ENCODE data around the gene ABCC10. TPM values are rescaled to one million over a fixed set of nuclear protein-coding genes. Genes with fewer than 3 reads are reported as not detected.

The ABCC10 gene
- total and polyA plus RNA-seq, 10 of the 15 experiments (the other 5 are each of a cell fraction or from before 2014, with no cell fraction given) = 0.80 to 18.2 (median 6.4) TPM

DNA sequence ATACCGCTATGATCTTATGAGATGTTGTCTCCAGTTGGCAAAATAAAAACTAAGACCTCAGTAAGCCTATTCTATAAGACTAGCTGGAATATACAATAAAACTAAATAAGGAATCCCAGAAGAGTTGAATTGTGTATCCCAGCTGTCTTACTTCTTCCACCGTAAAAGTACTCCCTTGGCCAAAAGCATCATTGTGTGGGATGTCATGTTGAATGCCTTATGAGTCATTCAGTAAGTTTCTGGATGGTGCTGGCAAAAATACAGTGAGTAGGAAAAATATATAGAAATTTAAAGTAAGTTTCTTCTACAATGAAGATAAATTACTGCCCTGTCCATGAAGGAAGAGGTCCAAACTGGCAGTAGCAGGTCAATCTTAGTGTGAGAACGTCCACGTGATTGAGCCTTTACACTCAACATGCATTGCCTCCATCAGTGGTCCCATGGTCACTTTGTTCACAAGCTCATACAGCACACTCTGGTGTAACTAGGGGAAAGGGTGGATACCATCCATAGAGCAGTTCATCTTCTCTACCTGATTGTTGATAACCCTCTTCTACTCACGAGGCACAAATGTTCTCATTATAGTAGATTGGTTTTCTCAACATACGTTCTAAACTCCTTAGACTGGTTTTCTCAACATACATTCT is 44.2 kb upstream of the ABCC10 start:
- H3K27me3 ChIP-seq (replicated peaks in 1 of 2; ENCODE audit: control insufficient read depth in 2 of 2, insufficient read depth in 2 of 2, low read length in 1 of 2) = no peaks in the 10 kb centered on the region
- ChIA-PET POLR2A (interaction anchor here (0.6 to 10.4 kb wide), 17 partner anchors 8 to 490 kb away, joined by 3 to 218 read pairs (median 5); partner anchors contain the start of genes VEGFA and ZNF318), SMC1A (ENCODE audit: uncharacterized antibody, unreplicated experiment) (interaction anchor here (0.5 to 27.6 kb wide), 17 partner anchors 8 to 296 kb away, joined by 3 to 616 read pairs (median 4); partner anchors contain the start of genes ABCC10, CRIP3 and ZNF318), CTCF (interaction anchor here (0.8 to 8.3 kb wide), 14 partner anchors 7 to 454 kb away, joined by 3 to 68 read pairs (median 12); partner anchors contain the start of genes CNPY3, CRIP3 and ZNF318), RAD21 (ENCODE audit: unreplicated experiment) (interaction anchor here (0.6 to 11.3 kb wide), 18 partner anchors 7 to 877 kb away, joined by 3 to 311 read pairs (median 5); partner anchors contain the start of genes ABCC10, CNPY3, CRIP3 and ZNF318)
- no peak for FAIRE-seq
- H2AFZ ChIP-seq (ENCODE audit: control insufficient read depth, low read depth, low read length) = no peak overlapping the region
- peak overlapping the region; percentile 92 for H3K27ac ChIP-seq (ENCODE audit: control insufficient read depth, insufficient read depth)
- no peak; the same call in none of the 3 replicates for ATAC-seq
- in situ Hi-C loops (cut with MboI) = no loop called here
- WGBS (ENCODE audit: insufficient coverage, insufficient replicate concordance, low lambda C conversion rate, missing lambda C conversion rate) = 20% methylated on average over 6 of the region's 6 CpGs
- TSS peak; percentile 72 for BruUV-seq (replicated peaks)
- H3K9ac ChIP-seq (ENCODE audit: control insufficient read depth, insufficient read depth, low read length) = peak overlapping the region; percentile 21
- no peaks in the 10 kb centered on the region for H4K20me1 ChIP-seq (ENCODE audit: control insufficient read depth, insufficient read depth)
- no peaks in the 10 kb centered on the region for H3K9me3 ChIP-seq (replicated peaks; ENCODE audit: control insufficient read depth, insufficient read depth, low read length)
- no peak overlapping the region for H3K4me3 ChIP-seq
- H3K4me2 ChIP-seq (ENCODE audit: control insufficient read depth, insufficient read depth) = peak overlapping the region; percentile 46; the same call in 1 of the 2 replicates
- DNase-seq (ENCODE audit: low read depth, low spot score) = no peak
- peaks cover 69% of the 10 kb centered on the region for H3K4me1 ChIP-seq (ENCODE audit: control insufficient read depth, insufficient read depth, low read length)
- H3K79me2 ChIP-seq (ENCODE audit: control insufficient read depth, insufficient read depth, low read length) = peaks cover 9% of the 10 kb centered on the region
- intact Hi-C loops (cut with micrococcal nuclease; ENCODE audit: unreplicated experiment) = loop anchor here (1.0 to 10.0 kb wide), 5 partner anchors 14 to 608 kb away; partner anchors contain the start of genes SRF and ZNF318
- no peaks in the 10 kb centered on the region for H3K36me3 ChIP-seq (ENCODE audit: control insufficient read depth in 2 of 2, insufficient read depth in 2 of 2, low read length in 1 of 2)
- TF ChIP-seq, protein P1, sequence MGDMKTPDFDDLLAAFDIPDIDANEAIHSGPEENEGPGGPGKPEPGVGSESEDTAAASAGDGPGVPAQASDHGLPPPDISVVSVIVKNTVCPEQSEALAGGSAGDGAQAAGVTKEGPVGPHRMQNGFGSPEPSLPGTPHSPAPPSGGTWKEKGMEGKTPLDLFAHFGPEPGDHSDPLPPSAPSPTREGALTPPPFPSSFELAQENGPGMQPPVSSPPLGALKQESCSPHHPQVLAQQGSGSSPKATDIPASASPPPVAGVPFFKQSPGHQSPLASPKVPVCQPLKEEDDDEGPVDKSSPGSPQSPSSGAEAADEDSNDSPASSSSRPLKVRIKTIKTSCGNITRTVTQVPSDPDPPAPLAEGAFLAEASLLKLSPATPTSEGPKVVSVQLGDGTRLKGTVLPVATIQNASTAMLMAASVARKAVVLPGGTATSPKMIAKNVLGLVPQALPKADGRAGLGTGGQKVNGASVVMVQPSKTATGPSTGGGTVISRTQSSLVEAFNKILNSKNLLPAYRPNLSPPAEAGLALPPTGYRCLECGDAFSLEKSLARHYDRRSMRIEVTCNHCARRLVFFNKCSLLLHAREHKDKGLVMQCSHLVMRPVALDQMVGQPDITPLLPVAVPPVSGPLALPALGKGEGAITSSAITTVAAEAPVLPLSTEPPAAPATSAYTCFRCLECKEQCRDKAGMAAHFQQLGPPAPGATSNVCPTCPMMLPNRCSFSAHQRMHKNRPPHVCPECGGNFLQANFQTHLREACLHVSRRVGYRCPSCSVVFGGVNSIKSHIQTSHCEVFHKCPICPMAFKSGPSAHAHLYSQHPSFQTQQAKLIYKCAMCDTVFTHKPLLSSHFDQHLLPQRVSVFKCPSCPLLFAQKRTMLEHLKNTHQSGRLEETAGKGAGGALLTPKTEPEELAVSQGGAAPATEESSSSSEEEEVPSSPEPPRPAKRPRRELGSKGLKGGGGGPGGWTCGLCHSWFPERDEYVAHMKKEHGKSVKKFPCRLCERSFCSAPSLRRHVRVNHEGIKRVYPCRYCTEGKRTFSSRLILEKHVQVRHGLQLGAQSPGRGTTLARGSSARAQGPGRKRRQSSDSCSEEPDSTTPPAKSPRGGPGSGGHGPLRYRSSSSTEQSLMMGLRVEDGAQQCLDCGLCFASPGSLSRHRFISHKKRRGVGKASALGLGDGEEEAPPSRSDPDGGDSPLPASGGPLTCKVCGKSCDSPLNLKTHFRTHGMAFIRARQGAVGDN (IDR thresholded peaks at IDR 0.05) = no peak
- TF ChIP-seq, protein P2, sequence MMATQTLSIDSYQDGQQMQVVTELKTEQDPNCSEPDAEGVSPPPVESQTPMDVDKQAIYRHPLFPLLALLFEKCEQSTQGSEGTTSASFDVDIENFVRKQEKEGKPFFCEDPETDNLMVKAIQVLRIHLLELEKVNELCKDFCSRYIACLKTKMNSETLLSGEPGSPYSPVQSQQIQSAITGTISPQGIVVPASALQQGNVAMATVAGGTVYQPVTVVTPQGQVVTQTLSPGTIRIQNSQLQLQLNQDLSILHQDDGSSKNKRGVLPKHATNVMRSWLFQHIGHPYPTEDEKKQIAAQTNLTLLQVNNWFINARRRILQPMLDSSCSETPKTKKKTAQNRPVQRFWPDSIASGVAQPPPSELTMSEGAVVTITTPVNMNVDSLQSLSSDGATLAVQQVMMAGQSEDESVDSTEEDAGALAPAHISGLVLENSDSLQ (IDR thresholded peaks at IDR 0.05) = no peak
- peak; percentile 25; the same call in 1 of the 2 replicates for TF ChIP-seq RAD51 (IDR thresholded peaks at IDR 0.05)
- TF ChIP-seq, protein P3, sequence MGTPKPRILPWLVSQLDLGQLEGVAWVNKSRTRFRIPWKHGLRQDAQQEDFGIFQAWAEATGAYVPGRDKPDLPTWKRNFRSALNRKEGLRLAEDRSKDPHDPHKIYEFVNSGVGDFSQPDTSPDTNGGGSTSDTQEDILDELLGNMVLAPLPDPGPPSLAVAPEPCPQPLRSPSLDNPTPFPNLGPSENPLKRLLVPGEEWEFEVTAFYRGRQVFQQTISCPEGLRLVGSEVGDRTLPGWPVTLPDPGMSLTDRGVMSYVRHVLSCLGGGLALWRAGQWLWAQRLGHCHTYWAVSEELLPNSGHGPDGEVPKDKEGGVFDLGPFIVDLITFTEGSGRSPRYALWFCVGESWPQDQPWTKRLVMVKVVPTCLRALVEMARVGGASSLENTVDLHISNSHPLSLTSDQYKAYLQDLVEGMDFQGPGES (IDR thresholded peaks at IDR 0.05) = no peak
- TF ChIP-seq ESRRA (IDR thresholded peaks at IDR 0.05; ENCODE audit: low read length) = no peak
- no peak for TF ChIP-seq TCF12 (IDR thresholded peaks at IDR 0.05; ENCODE audit: low read depth, low read length)
- TF ChIP-seq POU2F2 (IDR thresholded peaks at IDR 0.05; ENCODE audit: borderline replicate concordance, low read depth, low read length) = peak; percentile 17; the same call in 1 of the 3 replicates
- TF ChIP-seq HDAC2 (IDR thresholded peaks at IDR 0.05) = no peak
- TF ChIP-seq, protein P4, sequence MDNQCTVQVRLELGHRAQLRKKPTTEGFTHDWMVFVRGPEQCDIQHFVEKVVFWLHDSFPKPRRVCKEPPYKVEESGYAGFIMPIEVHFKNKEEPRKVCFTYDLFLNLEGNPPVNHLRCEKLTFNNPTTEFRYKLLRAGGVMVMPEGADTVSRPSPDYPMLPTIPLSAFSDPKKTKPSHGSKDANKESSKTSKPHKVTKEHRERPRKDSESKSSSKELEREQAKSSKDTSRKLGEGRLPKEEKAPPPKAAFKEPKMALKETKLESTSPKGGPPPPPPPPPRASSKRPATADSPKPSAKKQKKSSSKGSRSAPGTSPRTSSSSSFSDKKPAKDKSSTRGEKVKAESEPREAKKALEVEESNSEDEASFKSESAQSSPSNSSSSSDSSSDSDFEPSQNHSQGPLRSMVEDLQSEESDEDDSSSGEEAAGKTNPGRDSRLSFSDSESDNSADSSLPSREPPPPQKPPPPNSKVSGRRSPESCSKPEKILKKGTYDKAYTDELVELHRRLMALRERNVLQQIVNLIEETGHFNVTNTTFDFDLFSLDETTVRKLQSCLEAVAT (IDR thresholded peaks at IDR 0.05) = no peak; the same call in 1 of the 2 replicates
- TF ChIP-seq MXI1 (IDR thresholded peaks at IDR 0.05; ENCODE audit: low read depth, low read length) = no peak
- TF ChIP-seq, protein P5, sequence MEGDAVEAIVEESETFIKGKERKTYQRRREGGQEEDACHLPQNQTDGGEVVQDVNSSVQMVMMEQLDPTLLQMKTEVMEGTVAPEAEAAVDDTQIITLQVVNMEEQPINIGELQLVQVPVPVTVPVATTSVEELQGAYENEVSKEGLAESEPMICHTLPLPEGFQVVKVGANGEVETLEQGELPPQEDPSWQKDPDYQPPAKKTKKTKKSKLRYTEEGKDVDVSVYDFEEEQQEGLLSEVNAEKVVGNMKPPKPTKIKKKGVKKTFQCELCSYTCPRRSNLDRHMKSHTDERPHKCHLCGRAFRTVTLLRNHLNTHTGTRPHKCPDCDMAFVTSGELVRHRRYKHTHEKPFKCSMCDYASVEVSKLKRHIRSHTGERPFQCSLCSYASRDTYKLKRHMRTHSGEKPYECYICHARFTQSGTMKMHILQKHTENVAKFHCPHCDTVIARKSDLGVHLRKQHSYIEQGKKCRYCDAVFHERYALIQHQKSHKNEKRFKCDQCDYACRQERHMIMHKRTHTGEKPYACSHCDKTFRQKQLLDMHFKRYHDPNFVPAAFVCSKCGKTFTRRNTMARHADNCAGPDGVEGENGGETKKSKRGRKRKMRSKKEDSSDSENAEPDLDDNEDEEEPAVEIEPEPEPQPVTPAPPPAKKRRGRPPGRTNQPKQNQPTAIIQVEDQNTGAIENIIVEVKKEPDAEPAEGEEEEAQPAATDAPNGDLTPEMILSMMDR (IDR thresholded peaks at IDR 0.05 in 2 of 3, conservative IDR thresholded peaks at IDR 0.05 in 1 of 3; ENCODE audit: control insufficient read depth in 2 of 3, extremely low read depth in 1 of 3, insufficient read depth in 1 of 3, low read depth in 3 of 3, low read length in 3 of 3) = no peak
- TF ChIP-seq SMARCA5 (IDR thresholded peaks at IDR 0.05) = peak; percentile 87

Data from GM12878 (cell line).